ENCODE results near the gene KCNN3. TPM values are rescaled to one million over a fixed set of nuclear protein-coding genes. Genes with fewer than 3 reads are reported as not detected.

KCNN3 gene
- polyA plus RNA-seq, 1 donor from 2014 or later: 2.2 TPM

GRCh38 chr1:154861607-154862094 lies 8.4 kb downstream of the KCNN3 start:
- no peak overlapping the region for H3K4me3 ChIP-seq (ENCODE audit: low read length)
- H2AFZ ChIP-seq (ENCODE audit: low read depth, low read length): no peak overlapping the region
- peaks cover 24% of the 10 kb centered on the region for H3K79me2 ChIP-seq (replicated peaks; ENCODE audit: insufficient read depth, low read length)
- no peaks in the 10 kb centered on the region for H3K9me2 ChIP-seq (ENCODE audit: insufficient read depth, low read length)
- H3K36me3 ChIP-seq (ENCODE audit: insufficient read depth, low read length): no peaks in the 10 kb centered on the region
- H3F3A ChIP-seq (ENCODE audit: insufficient read depth, low read length, poor library complexity, severe bottlenecking): no peaks in the 10 kb centered on the region
- H3K27me3 ChIP-seq (ENCODE audit: insufficient read depth, low read depth, low read length): no peaks in the 10 kb centered on the region
- H3K9ac ChIP-seq (ENCODE audit: low read length): no peak overlapping the region
- H4K20me1 ChIP-seq (ENCODE audit: insufficient read depth): no peaks in the 10 kb centered on the region
- no peaks in the 10 kb centered on the region for H3K9me3 ChIP-seq (ENCODE audit: low read length)
- TF ChIP-seq POLR2AphosphoS5 (IDR thresholded peaks at IDR 0.05): no peak
- no peak for TF ChIP-seq MXI1 (conservative IDR thresholded peaks at IDR 0.05; ENCODE audit: poor library complexity, severe bottlenecking)
- TF ChIP-seq RAD21 (conservative IDR thresholded peaks at IDR 0.05): no peak
- no peak for TF ChIP-seq EZH2 (IDR thresholded peaks at IDR 0.05; ENCODE audit: borderline replicate concordance, insufficient read depth, low read length, poor library complexity, severe bottlenecking)
- TF ChIP-seq TAF1 (IDR thresholded peaks at IDR 0.05; ENCODE audit: low read depth): no peak
- no peak for TF ChIP-seq SMC3 (conservative IDR thresholded peaks at IDR 0.05; ENCODE audit: poor library complexity)
- TF ChIP-seq CTCF (IDR thresholded peaks at IDR 0.05; ENCODE audit: poor library complexity, severe bottlenecking): no peak
- TF ChIP-seq EP300 (conservative IDR thresholded peaks at IDR 0.05; ENCODE audit: poor library complexity, severe bottlenecking): no peak
- TF ChIP-seq REST (IDR thresholded peaks at IDR 0.05; ENCODE audit: borderline replicate concordance): no peak
- H3K27ac ChIP-seq (ENCODE audit: low read length): no peak overlapping the region
- H3K4me2 ChIP-seq (ENCODE audit: low read length): no peak overlapping the region

GRCh38 chr1:154860156-154860870 lies 9.8 kb downstream of the KCNN3 start:
- TF ChIP-seq CTCF (IDR thresholded peaks at IDR 0.05; ENCODE audit: poor library complexity, severe bottlenecking) (no peak), RAD21 (conservative IDR thresholded peaks at IDR 0.05) (no peak), POLR2AphosphoS5 (IDR thresholded peaks at IDR 0.05) (no peak), SMC3 (conservative IDR thresholded peaks at IDR 0.05; ENCODE audit: poor library complexity) (no peak)
- Histone ChIP-seq H3K9me2 (ENCODE audit: insufficient read depth, low read length) (no peaks in the 10 kb centered on the region), H3K9ac (ENCODE audit: low read length) (no peak overlapping the region), H3K4me3 (ENCODE audit: low read length) (no peak overlapping the region), H3K27ac (ENCODE audit: low read length) (no peak overlapping the region), H4K20me1 (ENCODE audit: insufficient read depth) (no peaks in the 10 kb centered on the region), H3K4me2 (ENCODE audit: low read length) (no peak overlapping the region), H3F3A (ENCODE audit: insufficient read depth, low read length, poor library complexity, severe bottlenecking) (no peaks in the 10 kb centered on the region), H3K27me3 (ENCODE audit: insufficient read depth, low read depth, low read length) (no peaks in the 10 kb centered on the region), H3K9me3 (ENCODE audit: low read length) (no peaks in the 10 kb centered on the region), H3K36me3 (ENCODE audit: insufficient read depth, low read length) (no peaks in the 10 kb centered on the region), H3K79me2 (replicated peaks; ENCODE audit: insufficient read depth, low read length) (peaks cover 13% of the 10 kb centered on the region), H2AFZ (ENCODE audit: low read depth, low read length) (no peak overlapping the region)
